ENCODE measurements around the gene HOXB3.

GRCh38 chr17:48549914-48550501 lies 40.0 kb downstream of the HOXB3 start:
- TF ChIP-seq CTCF (conservative IDR thresholded peaks at IDR 0.05 in 1 of 2, IDR thresholded peaks at IDR 0.05 in 1 of 2; ENCODE audit: low read depth in 1 of 2, low read length in 2 of 2) (no peak), EZH2 (IDR thresholded peaks at IDR 0.05; ENCODE audit: low read length, missing control alignments) (no peak)

Data from fibroblast of lung (primary cell).